A549 (cell line): Measurements from ENCODE around the gene WDR49.

Experiments
- CTCF ChIP-seq: fragments of >200 bp; sonication (Bioruptor Twin); formaldehyde crosslinking; IDR thresholded peaks from 3 replicates; pipeline ENCODE4 v1.5.1; 2016
- EP300 ChIP-seq, 2 experiments: fragments of >200 bp; sonication (Bioruptor Twin); formaldehyde crosslinking; IDR thresholded peaks; 2 replicates in 1 of 2; 3 replicates in 1 of 2; pipeline ENCODE4 v1.6.1; 2016 to 2017
- GATA3 ChIP-seq: IDR thresholded peaks from 2 replicates; pipeline ENCODE4 v1.6.1; 2012; ENCODE audit warnings: borderline replicate concordance
- HDAC2 ChIP-seq: fragments of 200-600 bp; sonication (generic); IDR thresholded peaks from 2 replicates; pipeline ENCODE4 v1.6.1; 2016
- JUNB ChIP-seq: fragments of >200 bp; sonication (Bioruptor Twin); formaldehyde crosslinking; IDR thresholded peaks from 2 replicates; pipeline ENCODE4 v1.6.1; 2016
- KDM1A ChIP-seq: fragments of 200-600 bp; sonication (generic); IDR thresholded peaks from 2 replicates; pipeline ENCODE4 v1.6.1; 2016; ENCODE audit warnings: low read depth, mild to moderate bottlenecking
- POLR2A ChIP-seq: IDR thresholded peaks from 2 replicates; pipeline ENCODE4 v1.6.1; 2012; ENCODE audit warnings: mild to moderate bottlenecking, low read length
- RAD21 ChIP-seq, 2 experiments: fragments of >200 bp in 1 of 2; sonication (Bioruptor Twin) in 1 of 2; formaldehyde crosslinking in 1 of 2; IDR thresholded peaks in 1 of 2; conservative IDR thresholded peaks in 1 of 2; 2 replicates in 1 of 2; 3 replicates in 1 of 2; pipeline ENCODE4 v1.6.1; 2012 to 2018; ENCODE audit warnings: inconsistent platforms in 1 of 2
- SMC3 ChIP-seq: fragments of >200 bp; sonication (Bioruptor Twin); formaldehyde crosslinking; IDR thresholded peaks from 3 replicates; pipeline ENCODE4 v1.6.1; 2018; ENCODE audit warnings: inconsistent platforms
- USF2 ChIP-seq: fragments of 450-650 bp; IDR thresholded peaks from 2 replicates; pipeline ENCODE4 v1.6.1; 2014; ENCODE audit warnings: antibody characterized with exemption
- ZNF302 ChIP-seq: fragments of 250-450 bp; sonication (Bioruptor Pico); IDR thresholded peaks from 2 replicates; pipeline ENCODE4 v1.9.0; 2021; ENCODE audit warnings: inconsistent platforms, mild to moderate bottlenecking, moderate library complexity

- TF ChIP-seq CTCF (no peak), JUNB (no peak), USF2 (no peak), HDAC2 (no peak), EP300 (IDR thresholded peaks at IDR 0.05) (no peak), RAD21 (conservative IDR thresholded peaks at IDR 0.05 in 1 of 2, IDR thresholded peaks at IDR 0.05 in 1 of 2) (no peak), GATA3 (no peak), POLR2A (no peak), KDM1A (no peak), SMC3 (no peak), ZNF302 (CRISPR knock-in tag) (no peak)
Measured at GRCh38 chr3:167568634-167569033, 85.1 kb downstream of the WDR49 start.
